IMR-90 (cell line): ENCODE results near the gene SIN3B. TPM values are rescaled to one million over a fixed set of nuclear protein-coding genes. Genes with fewer than 3 reads are reported as not detected.

Source experiments
- ATAC-seq: fragments of 200-7000 bp; cut with Tn5 transposase; 2 replicates; pipeline ENCODE4 v1.9.1; 2020; ENCODE audit warnings: low read depth, mild to moderate bottlenecking, moderate library complexity
- BruUV-seq: library from RNA; stranded (reverse); fragments of 400-500 nt; replicated peaks from 2 replicates; lab custom pipeline; 2021; lab: Mats Ljungman, UMichigan
- CTCF ChIA-PET: fragments of 300-600 bp; formaldehyde crosslinking; extraction: SDS; loops from one replicate; lab custom pipeline; 2021; ENCODE audit warnings: antibody characterized with exemption; lab: Yijun Ruan, JAX
- POLR2A ChIA-PET: fragments of 300-600 bp; sonication (Branson Sonifier 250); formaldehyde crosslinking; loops from one replicate; lab custom pipeline; 2022; ENCODE audit warnings: antibody characterized with exemption; ENCODE audit not compliant: unreplicated experiment; lab: Charles Lee
- DNase-seq: peaks from one replicate; pipeline ENCODE4 v3.0.0; 2013
- H2AFZ ChIP-seq: replicated peaks from 2 replicates; pipeline ENCODE3; 2013; ENCODE audit warnings: low read length, mild to moderate bottlenecking; ENCODE audit not compliant: poor library complexity
- H2AK5ac ChIP-seq: 2 replicates; pipeline ENCODE4 v1.6.1; 2013; ENCODE audit warnings: low read depth, low read length, inconsistent platforms
- H2AK9ac ChIP-seq: replicated peaks from 2 replicates; pipeline ENCODE3; 2013; ENCODE audit warnings: mild to moderate bottlenecking, low read depth, low read length, moderate library complexity; ENCODE audit not compliant: poor library complexity
- H2BK120ac ChIP-seq: 2 replicates; pipeline ENCODE4 v1.6.1; 2013; ENCODE audit warnings: low read depth, low read length, inconsistent platforms
- H2BK15ac ChIP-seq: 3 replicates; pipeline ENCODE4 v1.6.1; 2013; ENCODE audit warnings: low read depth, low read length, inconsistent platforms
- H2BK20ac ChIP-seq: 2 replicates; pipeline ENCODE4 v1.6.1; 2013; ENCODE audit warnings: low read depth, mild to moderate bottlenecking, inconsistent platforms, low read length, moderate library complexity
- H2BK5ac ChIP-seq: 2 replicates; pipeline ENCODE4 v1.6.1; 2013; ENCODE audit warnings: mild to moderate bottlenecking, low read depth, low read length, inconsistent platforms; ENCODE audit not compliant: poor library complexity, severe bottlenecking
- H3K14ac ChIP-seq: replicated peaks from 2 replicates; pipeline ENCODE4 v1.6.1; 2013; ENCODE audit warnings: low read depth, low read length, inconsistent platforms
- H3K18ac ChIP-seq: 2 replicates; pipeline ENCODE4 v1.6.1; 2013; ENCODE audit warnings: low read depth, low read length, control low read depth
- H3K23ac ChIP-seq: 2 replicates; pipeline ENCODE4 v1.6.1; 2013; ENCODE audit warnings: low read depth, low read length, inconsistent platforms
- H3K27ac ChIP-seq: 2 replicates; pipeline ENCODE4 v1.5.1; 2013; ENCODE audit warnings: mild to moderate bottlenecking, control low read depth, low read length; ENCODE audit not compliant: insufficient read depth
- H3K27me3 ChIP-seq: 2 replicates; pipeline ENCODE4 v1.6.1; 2013; ENCODE audit warnings: low read length; ENCODE audit not compliant: control insufficient read depth, insufficient read depth
- H3K36me3 ChIP-seq: 2 replicates; pipeline ENCODE4 v1.6.1; 2013; ENCODE audit warnings: low read length, mixed read lengths; ENCODE audit not compliant: control insufficient read depth, insufficient read depth
- H3K4ac ChIP-seq: 2 replicates; pipeline ENCODE4 v1.6.1; 2013; ENCODE audit warnings: low read depth, low read length, inconsistent platforms
- H3K4me1 ChIP-seq: 2 replicates; pipeline ENCODE4 v1.6.1; 2013; ENCODE audit warnings: low read length, mixed read lengths; ENCODE audit not compliant: control insufficient read depth, insufficient read depth
- H3K4me2 ChIP-seq: 2 replicates; pipeline ENCODE4 v1.6.1; 2013; ENCODE audit warnings: low read depth, mild to moderate bottlenecking, control low read depth, low read length, moderate library complexity
- H3K4me3 ChIP-seq: 2 replicates; pipeline ENCODE4 v1.5.1; 2013; ENCODE audit warnings: low read depth, mild to moderate bottlenecking, control low read depth, low read length, moderate library complexity; ENCODE audit not compliant: insufficient read depth
- H3K56ac ChIP-seq: 2 replicates; pipeline ENCODE4 v1.6.1; 2013; ENCODE audit warnings: low read length, inconsistent platforms; ENCODE audit not compliant: insufficient read depth; ENCODE audit errors: extremely low read depth
- H3K79me1 ChIP-seq, 2 experiments: 2 replicates each; pipeline ENCODE4 v1.6.1; 2013; ENCODE audit warnings: low read length in 2 of 2, inconsistent platforms in 1 of 2, low read depth in 1 of 2
- H3K9ac ChIP-seq: 2 replicates; pipeline ENCODE4 v1.6.1; 2013; ENCODE audit warnings: low read depth, low read length, control low read depth
- H3K9me1 ChIP-seq: 2 replicates; pipeline ENCODE4 v1.6.1; 2013; ENCODE audit warnings: low read length, inconsistent platforms; ENCODE audit not compliant: insufficient read depth
- H3K9me3 ChIP-seq: 2 replicates; pipeline ENCODE4 v1.6.1; 2013; ENCODE audit warnings: low read length; ENCODE audit not compliant: control insufficient read depth, insufficient read depth
- H4K20me1 ChIP-seq: 2 replicates; pipeline ENCODE4 v1.6.1; 2013; ENCODE audit warnings: low read length, inconsistent platforms; ENCODE audit not compliant: insufficient read depth
- H4K5ac ChIP-seq: 2 replicates; pipeline ENCODE4 v1.6.1; 2013; ENCODE audit warnings: mild to moderate bottlenecking, low read depth, low read length, control low read depth
- H4K8ac ChIP-seq, 2 experiments: 2 replicates each; pipeline ENCODE4 v1.6.1; 2013; ENCODE audit warnings: low read depth in 2 of 2, low read length in 2 of 2, control low read depth in 1 of 2, inconsistent platforms in 1 of 2
- H4K91ac ChIP-seq: 2 replicates; pipeline ENCODE4 v1.6.1; 2013; ENCODE audit warnings: low read depth, low read length, inconsistent platforms; ENCODE audit not compliant: insufficient read depth
- RFX5 ChIP-seq: IDR thresholded peaks from 2 replicates; pipeline ENCODE4 v1.8.0; 2012; ENCODE audit warnings: low read depth, mild to moderate bottlenecking, low read length, moderate library complexity
- WGBS, 2 experiments: methylation state at CpG; one replicate each; pipeline versions ENCODE4 v1.1.5 to v1.1.7; 2013; ENCODE audit warnings: missing lambda C conversion rate in 2 of 2; ENCODE audit not compliant: insufficient read length in 1 of 2; ENCODE audit errors: extremely low coverage in 2 of 2; 5-methylcytosine and 5-hydroxymethylcytosine counted together
- dilution Hi-C: fragments of 300-500 bp; cut with HindIII; formaldehyde crosslinking; loops from one replicate; pipeline ENCODE4 v1.14.3; 2018; ENCODE audit warnings: low sequenced_read_pairs; ENCODE audit not compliant: unreplicated experiment
- in situ Hi-C: fragments of 300-500 bp; cut with MboI; formaldehyde crosslinking; loops from 3 replicates; pipeline ENCODE4 v1.14.3; 2019; ENCODE audit warnings: low sequenced_read_pairs, inconsistent platforms, mixed read lengths
- intact Hi-C: fragments of 100-400 bp; cut with micrococcal nuclease; formaldehyde crosslinking; loops from 2 replicates; pipeline ENCODE4 v1.10.0; 2022
- polyA plus RNA-seq, 3 experiments: library from polyadenylated mRNA; depleted of rRNA; stranded (reverse); fragments of >200 nt; gene quantifications; 2 replicates each; pipeline ENCODE4 v1.2.3, GENCODE V29; 2012; ENCODE audit warnings: low replicate concordance in 1 of 3
- total RNA-seq: library from RNA; depleted of rRNA; stranded (reverse); fragments of >200 nt; gene quantifications from 2 replicates; pipeline ENCODE4 v1.2.3, GENCODE V29; 2012

The SIN3B gene
- total and polyA plus RNA-seq, 2 of the 4 experiments (the other 2 are of a cell fraction), result 7.9 to 40.0 TPM

DNA sequence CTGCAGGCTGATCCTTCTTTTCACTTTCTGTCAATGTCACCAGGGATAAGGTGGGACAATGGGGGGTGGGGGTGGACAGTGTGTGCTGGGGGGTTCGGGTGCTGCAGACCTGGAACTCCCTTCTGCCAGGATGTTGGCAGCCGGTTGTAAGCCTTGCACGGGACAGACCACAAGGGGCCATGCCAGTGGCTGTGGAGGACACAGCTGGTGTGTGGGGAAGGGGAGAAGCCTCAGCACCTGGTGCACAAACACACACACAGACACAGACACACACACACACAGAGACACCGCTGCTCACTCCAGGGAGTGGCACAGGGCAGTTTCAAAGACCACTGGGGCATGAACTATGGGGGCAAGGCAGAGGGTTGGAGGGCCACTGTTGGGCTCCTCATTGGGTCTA lies 63.2 kb downstream of the SIN3B start:
- Histone ChIP-seq H2BK20ac (no peak overlapping the region), H3K27ac (no peak overlapping the region), H3K9me1 (no peaks in the 10 kb centered on the region), H2AK9ac (no peak overlapping the region), H3K4me3 (no peak overlapping the region), H3K79me1 (no peaks in the 10 kb centered on the region), H2AFZ (no peak overlapping the region), H3K27me3 (peaks cover 8% of the 10 kb centered on the region; the same call in 1 of the 2 replicates), H4K5ac (no peak overlapping the region), H3K9ac (no peak overlapping the region), H3K14ac (no peak overlapping the region), H2BK5ac (no peak overlapping the region), H4K8ac (no peak overlapping the region), H2BK15ac (no peak overlapping the region), H3K18ac (no peak overlapping the region), H3K4me1 (no peaks in the 10 kb centered on the region), H3K56ac (no peak overlapping the region), H4K20me1 (no peaks in the 10 kb centered on the region), H2AK5ac (no peak overlapping the region), H3K9me3 (no peaks in the 10 kb centered on the region), H2BK120ac (no peak overlapping the region), H3K36me3 (no peaks in the 10 kb centered on the region), H3K23ac (no peak overlapping the region), H4K91ac (no peak overlapping the region), H3K4me2 (no peak overlapping the region), H3K4ac (no peak overlapping the region)
- WGBS, 2 experiments, result no CpG with 5 or more reads among the region's 4 CpGs
- intact Hi-C loops (no loop called here), dilution Hi-C loops (no loop called here), in situ Hi-C loops (no loop called here)
- BruUV-seq, result no TSS peak
- no peak for TF ChIP-seq RFX5
- ChIA-PET CTCF (no interaction called here), POLR2A (no interaction called here)
- no peak for DNase-seq
- no peak for ATAC-seq
